Panc1 (cell line): ENCODE measurements around the gene PHF5A.

Experiments
- TCF7L2 ChIP-seq: IDR thresholded peaks from 2 replicates; pipeline ENCODE4 v1.6.1; 2011; ENCODE audit warnings: mild to moderate bottlenecking, low read depth, low read length, inconsistent platforms
- TF ChIP-seq, protein P1 (sequence below): fragments of 450-650 bp; IDR thresholded peaks from 2 replicates; pipeline ENCODE4 v1.5.1; 2017; ENCODE audit warnings: mild to moderate bottlenecking
- TF ChIP-seq, protein P2 (sequence below), 2 experiments: IDR thresholded peaks; 2 replicates each; pipeline ENCODE4 v1.6.1; 2011 to 2012; ENCODE audit warnings: low read depth in 2 of 2, control low read depth in 1 of 2, low read length in 1 of 2, mild to moderate bottlenecking in 1 of 2, moderate library complexity in 1 of 2; ENCODE audit not compliant: insufficient read depth in 1 of 2

GRCh38 chr22:41511521-41511968 is 43.1 kb upstream of the PHF5A start:
- TF ChIP-seq, protein P1, sequence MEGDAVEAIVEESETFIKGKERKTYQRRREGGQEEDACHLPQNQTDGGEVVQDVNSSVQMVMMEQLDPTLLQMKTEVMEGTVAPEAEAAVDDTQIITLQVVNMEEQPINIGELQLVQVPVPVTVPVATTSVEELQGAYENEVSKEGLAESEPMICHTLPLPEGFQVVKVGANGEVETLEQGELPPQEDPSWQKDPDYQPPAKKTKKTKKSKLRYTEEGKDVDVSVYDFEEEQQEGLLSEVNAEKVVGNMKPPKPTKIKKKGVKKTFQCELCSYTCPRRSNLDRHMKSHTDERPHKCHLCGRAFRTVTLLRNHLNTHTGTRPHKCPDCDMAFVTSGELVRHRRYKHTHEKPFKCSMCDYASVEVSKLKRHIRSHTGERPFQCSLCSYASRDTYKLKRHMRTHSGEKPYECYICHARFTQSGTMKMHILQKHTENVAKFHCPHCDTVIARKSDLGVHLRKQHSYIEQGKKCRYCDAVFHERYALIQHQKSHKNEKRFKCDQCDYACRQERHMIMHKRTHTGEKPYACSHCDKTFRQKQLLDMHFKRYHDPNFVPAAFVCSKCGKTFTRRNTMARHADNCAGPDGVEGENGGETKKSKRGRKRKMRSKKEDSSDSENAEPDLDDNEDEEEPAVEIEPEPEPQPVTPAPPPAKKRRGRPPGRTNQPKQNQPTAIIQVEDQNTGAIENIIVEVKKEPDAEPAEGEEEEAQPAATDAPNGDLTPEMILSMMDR, result no peak
- TF ChIP-seq, protein P2, sequence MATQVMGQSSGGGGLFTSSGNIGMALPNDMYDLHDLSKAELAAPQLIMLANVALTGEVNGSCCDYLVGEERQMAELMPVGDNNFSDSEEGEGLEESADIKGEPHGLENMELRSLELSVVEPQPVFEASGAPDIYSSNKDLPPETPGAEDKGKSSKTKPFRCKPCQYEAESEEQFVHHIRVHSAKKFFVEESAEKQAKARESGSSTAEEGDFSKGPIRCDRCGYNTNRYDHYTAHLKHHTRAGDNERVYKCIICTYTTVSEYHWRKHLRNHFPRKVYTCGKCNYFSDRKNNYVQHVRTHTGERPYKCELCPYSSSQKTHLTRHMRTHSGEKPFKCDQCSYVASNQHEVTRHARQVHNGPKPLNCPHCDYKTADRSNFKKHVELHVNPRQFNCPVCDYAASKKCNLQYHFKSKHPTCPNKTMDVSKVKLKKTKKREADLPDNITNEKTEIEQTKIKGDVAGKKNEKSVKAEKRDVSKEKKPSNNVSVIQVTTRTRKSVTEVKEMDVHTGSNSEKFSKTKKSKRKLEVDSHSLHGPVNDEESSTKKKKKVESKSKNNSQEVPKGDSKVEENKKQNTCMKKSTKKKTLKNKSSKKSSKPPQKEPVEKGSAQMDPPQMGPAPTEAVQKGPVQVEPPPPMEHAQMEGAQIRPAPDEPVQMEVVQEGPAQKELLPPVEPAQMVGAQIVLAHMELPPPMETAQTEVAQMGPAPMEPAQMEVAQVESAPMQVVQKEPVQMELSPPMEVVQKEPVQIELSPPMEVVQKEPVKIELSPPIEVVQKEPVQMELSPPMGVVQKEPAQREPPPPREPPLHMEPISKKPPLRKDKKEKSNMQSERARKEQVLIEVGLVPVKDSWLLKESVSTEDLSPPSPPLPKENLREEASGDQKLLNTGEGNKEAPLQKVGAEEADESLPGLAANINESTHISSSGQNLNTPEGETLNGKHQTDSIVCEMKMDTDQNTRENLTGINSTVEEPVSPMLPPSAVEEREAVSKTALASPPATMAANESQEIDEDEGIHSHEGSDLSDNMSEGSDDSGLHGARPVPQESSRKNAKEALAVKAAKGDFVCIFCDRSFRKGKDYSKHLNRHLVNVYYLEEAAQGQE (IDR thresholded peaks at IDR 0.05; ENCODE audit: insufficient read depth in 1 of 2, low read depth in 2 of 2, low read length in 1 of 2), result no peak
- no peak for TF ChIP-seq TCF7L2
